IPS-18c (cell line): ENCODE measurements around the gene SMAD7.

Experiments used
- H3K4me3 ChIP-seq: 2 replicates; pipeline ENCODE4 v1.7.0; 2013; ENCODE audit warnings: low read depth, mild to moderate bottlenecking, low read length, moderate library complexity; ENCODE audit not compliant: insufficient read depth
- H3K9me3 ChIP-seq: one replicate; pipeline ENCODE4 v1.6.1; 2013; ENCODE audit warnings: mild to moderate bottlenecking, low read length, moderate library complexity; ENCODE audit not compliant: control insufficient read depth, insufficient read depth

Gene SMAD7

GRCh38 chr18:48953104-48953706, 2.4 kb upstream of the SMAD7 start:
- Histone ChIP-seq H3K4me3 (peak overlapping the region; percentile 63; the same call in 1 of the 2 replicates), H3K9me3 (no peaks in the 10 kb centered on the region)

- no peaks in the 10 kb centered on the region for H3K9me3 ChIP-seq
Measured at GRCh38 chr18:48952287-48953103, 1.7 kb upstream of the SMAD7 start.

GRCh38 chr18:48951448-48952286, 902 bp upstream of the SMAD7 start:
- Histone ChIP-seq H3K9me3 (no peaks in the 10 kb centered on the region), H3K4me3 (peak overlapping the region; percentile 80)

More at GRCh38 chr18:48952287-48953103, 1.7 kb upstream of the SMAD7 start:
- peak overlapping the region; percentile 63 for H3K4me3 ChIP-seq

GRCh38 chr18:48949606-48950535, 894 bp downstream of the SMAD7 start:
- Histone ChIP-seq H3K4me3 (peak overlapping the region; percentile 80), H3K9me3 (no peaks in the 10 kb centered on the region)

GRCh38 chr18:48949050-48949605, 1.6 kb downstream of the SMAD7 start:
- Histone ChIP-seq H3K4me3 (peak overlapping the region; percentile 80), H3K9me3 (no peaks in the 10 kb centered on the region)

- no peaks in the 10 kb centered on the region for H3K9me3 ChIP-seq
- H3K4me3 ChIP-seq = peak overlapping the region; percentile 80
Measured at GRCh38 chr18:48948112-48949049, 2.4 kb downstream of the SMAD7 start.

GRCh38 chr18:48947560-48947959, 3.2 kb downstream of the SMAD7 start:
- peak overlapping the region; percentile 80 for H3K4me3 ChIP-seq
- H3K9me3 ChIP-seq = no peaks in the 10 kb centered on the region

- Histone ChIP-seq H3K4me3 (no peak overlapping the region), H3K9me3 (no peaks in the 10 kb centered on the region)
Measured at GRCh38 chr18:48947092-48947491, 3.7 kb downstream of the SMAD7 start.

GRCh38 chr18:48946329-48946835, 4.4 kb downstream of the SMAD7 start:
- Histone ChIP-seq H3K9me3 (no peaks in the 10 kb centered on the region), H3K4me3 (no peak overlapping the region)

GRCh38 chr18:48945953-48946217, 4.9 kb downstream of the SMAD7 start:
- Histone ChIP-seq H3K9me3 (no peaks in the 10 kb centered on the region), H3K4me3 (no peak overlapping the region)

GRCh38 chr18:48944634-48945033, 6.1 kb downstream of the SMAD7 start:
- Histone ChIP-seq H3K9me3 (no peaks in the 10 kb centered on the region), H3K4me3 (no peak overlapping the region)

- no peaks in the 10 kb centered on the region for H3K9me3 ChIP-seq
- H3K4me3 ChIP-seq = no peak overlapping the region
Measured at GRCh38 chr18:48943736-48944527, 6.8 kb downstream of the SMAD7 start.

GRCh38 chr18:48943333-48943732, 7.4 kb downstream of the SMAD7 start:
- no peaks in the 10 kb centered on the region for H3K9me3 ChIP-seq
- no peak overlapping the region for H3K4me3 ChIP-seq

GRCh38 chr18:48942554-48943261, 8.1 kb downstream of the SMAD7 start:
- no peak overlapping the region for H3K4me3 ChIP-seq
- H3K9me3 ChIP-seq = no peaks in the 10 kb centered on the region
